Measurements from ENCODE around the gene C14orf132. TPM values are rescaled to one million over a fixed set of nuclear protein-coding genes. Genes with fewer than 3 reads are reported as not detected.

Gene C14orf132
- total RNA-seq, 2 experiments from 2014 or later, result 1.2 to 1.5 TPM

DNA sequence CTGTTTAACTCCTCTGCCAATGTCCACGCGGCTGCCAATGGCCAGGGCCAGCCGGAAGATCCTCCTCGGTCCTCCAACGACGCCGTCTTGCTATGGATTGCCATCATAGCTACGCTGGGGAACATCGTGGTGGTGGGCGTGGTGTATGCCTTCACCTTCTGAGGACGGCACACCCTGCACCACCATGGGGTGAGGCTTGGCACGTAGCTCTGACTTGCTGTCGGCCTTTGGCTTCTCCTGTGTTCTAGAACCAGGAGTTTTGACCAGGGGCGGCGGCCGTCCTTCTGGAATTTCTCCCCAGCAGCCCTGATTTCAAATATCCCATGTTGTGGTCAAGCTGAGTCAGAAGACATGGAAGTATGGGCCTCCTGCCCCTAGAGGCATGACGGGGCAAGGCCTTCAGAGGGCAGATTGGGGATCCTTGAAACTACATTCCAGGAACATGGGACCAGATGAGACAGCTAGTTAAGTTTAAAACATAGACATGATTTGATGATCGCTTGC is 47.5 kb downstream of the C14orf132 start:
- no peaks in the 10 kb centered on the region for H3K4me1 Mint-ChIP-seq
- no peaks in the 10 kb centered on the region for H3K27me3 Mint-ChIP-seq
- ChIA-PET POLR2A (no interaction called here), CTCF (no interaction called here)
- H3K9me3 Mint-ChIP-seq, result no peaks in the 10 kb centered on the region
- H3K36me3 Mint-ChIP-seq (ENCODE audit: low read depth), result no peaks in the 10 kb centered on the region
- no peak overlapping the region for H3K27ac Mint-ChIP-seq
- no peak overlapping the region for H3K4me3 Mint-ChIP-seq
- DNase-seq, result no peak

DNA sequence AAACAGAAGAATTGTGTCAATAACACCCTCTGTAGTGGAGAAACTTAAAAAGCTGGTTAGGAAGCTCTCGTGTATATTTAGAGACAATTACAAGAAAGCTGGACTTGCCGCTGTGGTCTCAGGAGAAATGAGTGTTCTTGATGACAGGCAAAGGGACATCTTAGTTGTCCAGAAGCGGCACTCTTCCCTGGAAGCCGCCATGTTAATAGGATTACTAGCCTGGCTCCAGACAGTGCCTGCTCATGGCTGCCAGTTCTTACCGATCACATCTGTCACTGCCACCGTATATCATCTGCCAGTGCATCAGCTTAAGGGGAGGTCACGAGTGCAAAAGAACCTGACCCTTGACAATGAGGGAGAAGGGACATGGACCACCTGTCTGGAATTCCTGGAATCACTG is 48.9 kb downstream of the C14orf132 start:
- no peaks in the 10 kb centered on the region for H3K4me1 Mint-ChIP-seq
- no peak overlapping the region for H3K27ac Mint-ChIP-seq
- DNase-seq, result no peak
- CTCF ChIA-PET, result no interaction called here
- H3K4me3 Mint-ChIP-seq, result no peak overlapping the region
- H3K9me3 Mint-ChIP-seq, result no peaks in the 10 kb centered on the region
- POLR2A ChIA-PET, result no interaction called here
- H3K36me3 Mint-ChIP-seq (ENCODE audit: low read depth), result no peaks in the 10 kb centered on the region
- no peaks in the 10 kb centered on the region for H3K27me3 Mint-ChIP-seq

DNA sequence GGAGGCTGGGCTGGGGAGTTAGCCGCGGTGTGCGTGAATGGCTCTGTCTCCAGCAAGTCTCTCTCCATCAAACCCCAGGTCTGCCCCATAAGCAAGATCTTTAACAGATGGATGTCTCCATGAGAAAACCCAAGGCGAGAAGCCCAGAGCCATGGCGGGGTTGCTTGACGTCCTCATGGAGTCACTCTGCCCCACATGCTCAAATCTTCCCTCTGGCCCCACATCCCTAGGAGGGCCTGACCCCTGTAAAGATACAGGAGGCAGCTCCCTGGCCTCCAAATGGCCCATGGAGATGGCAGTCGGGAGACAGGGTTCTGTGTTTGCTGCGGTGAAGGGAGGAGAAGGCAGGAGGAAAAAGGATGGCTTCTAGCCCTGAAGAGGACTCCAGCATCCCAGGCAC is 49.3 kb downstream of the C14orf132 start:
- no peaks in the 10 kb centered on the region for H3K36me3 Mint-ChIP-seq (ENCODE audit: low read depth)
- POLR2A ChIA-PET, result no interaction called here
- H3K4me3 Mint-ChIP-seq, result no peak overlapping the region
- H3K9me3 Mint-ChIP-seq, result no peaks in the 10 kb centered on the region
- no peak for DNase-seq
- H3K27ac Mint-ChIP-seq, result no peak overlapping the region
- H3K4me1 Mint-ChIP-seq, result no peaks in the 10 kb centered on the region
- CTCF ChIA-PET, result no interaction called here
- H3K27me3 Mint-ChIP-seq, result no peaks in the 10 kb centered on the region

DNA sequence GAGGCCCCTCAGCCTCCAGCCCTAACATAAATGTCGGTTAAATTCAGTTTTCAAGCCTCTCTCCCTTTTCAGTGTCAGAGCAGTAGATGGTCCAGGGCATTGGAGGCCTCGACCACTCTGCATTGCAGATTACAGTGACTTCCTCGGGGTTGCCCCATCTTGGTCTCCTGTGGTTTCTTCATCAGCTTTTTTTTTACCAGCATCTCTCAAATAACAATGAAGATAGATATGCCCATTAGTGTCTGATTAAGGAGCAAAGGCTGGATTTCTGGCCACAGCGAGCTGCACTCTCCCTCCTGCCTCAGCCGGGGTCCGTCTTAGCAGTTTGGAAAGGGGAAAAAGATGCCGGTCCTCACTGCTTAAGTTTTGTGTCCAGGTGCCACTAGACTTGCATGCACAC is 49.7 kb downstream of the C14orf132 start:
- POLR2A ChIA-PET, result no interaction called here
- H3K9me3 Mint-ChIP-seq, result no peaks in the 10 kb centered on the region
- DNase-seq, result no peak
- CTCF ChIA-PET, result no interaction called here
- no peaks in the 10 kb centered on the region for H3K36me3 Mint-ChIP-seq (ENCODE audit: low read depth)
- H3K27ac Mint-ChIP-seq, result no peak overlapping the region
- H3K27me3 Mint-ChIP-seq, result no peaks in the 10 kb centered on the region
- H3K4me3 Mint-ChIP-seq, result no peak overlapping the region
- H3K4me1 Mint-ChIP-seq, result no peaks in the 10 kb centered on the region

DNA sequence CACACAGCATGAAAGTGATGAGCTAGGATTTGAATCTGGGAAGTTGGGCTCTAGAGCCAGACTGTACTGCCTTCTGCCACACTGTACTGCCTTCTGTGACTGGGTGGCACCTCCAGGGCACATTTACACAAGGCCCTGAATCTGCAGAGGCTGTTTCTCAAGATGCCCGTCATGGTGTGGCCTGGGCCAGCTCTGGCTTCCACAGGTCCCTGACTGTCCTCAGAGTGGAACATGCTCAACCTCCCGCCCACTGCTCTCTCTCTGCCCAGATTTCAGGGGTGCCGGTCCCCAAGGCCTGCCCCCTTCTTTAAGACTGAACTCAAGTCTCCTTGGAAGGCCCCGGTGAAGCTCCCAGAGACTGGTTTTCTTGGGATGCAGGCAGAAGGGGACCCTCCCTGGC is 50.2 kb downstream of the C14orf132 start:
- DNase-seq, result no peak
- Mint-ChIP-seq H3K27ac (no peak overlapping the region), H3K4me3 (no peak overlapping the region), H3K27me3 (no peaks in the 10 kb centered on the region), H3K9me3 (no peaks in the 10 kb centered on the region), H3K36me3 (ENCODE audit: low read depth) (no peaks in the 10 kb centered on the region), H3K4me1 (no peaks in the 10 kb centered on the region)
- CTCF ChIA-PET, result interaction anchor here (0.8 kb wide), 1 partner anchor 315 kb away, joined by 3 read pairs; no protein-coding TSS in a partner anchor
- POLR2A ChIA-PET, result no interaction called here

DNA sequence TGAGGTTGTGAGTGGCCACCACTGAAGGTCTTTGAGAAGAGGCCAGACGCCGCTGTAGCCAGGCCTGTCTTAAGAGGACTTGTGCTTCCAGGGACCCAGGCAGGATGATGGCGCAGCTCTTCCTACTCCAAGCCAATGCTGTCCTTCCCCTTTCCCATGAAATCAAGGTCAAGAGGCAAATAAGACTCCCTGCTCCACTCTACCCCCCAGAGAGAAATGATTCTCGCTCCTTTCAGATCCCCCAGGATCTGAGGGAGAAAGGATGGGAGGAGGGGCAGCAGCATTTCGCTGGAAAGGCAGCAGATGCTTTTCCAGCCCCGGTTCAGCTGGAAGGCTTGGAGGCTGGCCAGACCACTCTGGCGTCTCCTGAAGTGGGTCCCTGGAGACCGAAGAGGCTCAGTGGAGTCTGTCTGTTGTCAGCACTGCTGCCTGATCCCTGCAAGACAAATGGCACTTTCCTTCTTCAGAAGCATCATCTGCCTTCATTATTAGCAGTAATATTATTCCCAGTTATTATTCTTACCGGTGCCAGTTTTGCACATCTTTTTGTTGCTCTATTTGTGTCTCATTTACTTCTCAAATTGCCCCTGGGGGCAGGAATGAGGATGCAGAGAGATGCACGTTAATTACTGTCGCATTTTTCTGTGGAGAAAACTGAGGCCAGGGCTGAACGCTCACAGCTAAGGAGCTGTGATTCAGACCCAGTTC is 51.4 kb downstream of the C14orf132 start:
- POLR2A ChIA-PET, result no interaction called here
- Mint-ChIP-seq H3K9me3 (no peaks in the 10 kb centered on the region), H3K4me1 (no peaks in the 10 kb centered on the region), H3K36me3 (ENCODE audit: low read depth) (no peaks in the 10 kb centered on the region), H3K27ac (no peak overlapping the region), H3K4me3 (no peak overlapping the region), H3K27me3 (no peaks in the 10 kb centered on the region)
- no peak for DNase-seq
- CTCF ChIA-PET, result no interaction called here

DNA sequence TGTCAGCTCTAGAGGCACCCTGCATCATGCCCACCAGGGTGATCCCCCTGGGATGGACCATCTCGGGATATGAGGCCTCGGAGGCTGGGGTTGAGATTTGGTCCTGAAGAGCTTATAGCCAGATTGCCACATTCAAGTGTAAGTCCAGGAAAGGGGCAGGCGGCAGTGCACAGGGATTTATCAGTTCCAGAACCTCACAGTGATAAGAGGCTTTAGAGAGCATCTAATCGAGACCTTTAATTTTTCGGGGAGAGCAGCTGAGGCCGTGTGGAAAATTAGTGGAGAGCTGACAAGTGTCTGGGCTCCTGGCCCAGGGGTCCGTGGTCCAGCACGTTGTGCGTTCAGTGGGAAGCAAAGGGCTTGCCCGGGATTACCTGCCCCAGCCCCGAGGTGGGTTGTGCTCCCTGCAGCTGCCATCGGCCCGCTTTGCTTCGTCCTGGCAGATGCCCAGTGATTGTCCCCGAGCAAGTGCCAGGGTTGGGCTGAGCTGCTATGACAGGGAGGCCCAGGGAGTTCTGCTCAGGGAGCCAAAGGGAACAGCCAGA is 52.1 kb downstream of the C14orf132 start:
- no peak for DNase-seq
- Mint-ChIP-seq H3K27me3 (no peaks in the 10 kb centered on the region), H3K4me3 (no peak overlapping the region)

DNA sequence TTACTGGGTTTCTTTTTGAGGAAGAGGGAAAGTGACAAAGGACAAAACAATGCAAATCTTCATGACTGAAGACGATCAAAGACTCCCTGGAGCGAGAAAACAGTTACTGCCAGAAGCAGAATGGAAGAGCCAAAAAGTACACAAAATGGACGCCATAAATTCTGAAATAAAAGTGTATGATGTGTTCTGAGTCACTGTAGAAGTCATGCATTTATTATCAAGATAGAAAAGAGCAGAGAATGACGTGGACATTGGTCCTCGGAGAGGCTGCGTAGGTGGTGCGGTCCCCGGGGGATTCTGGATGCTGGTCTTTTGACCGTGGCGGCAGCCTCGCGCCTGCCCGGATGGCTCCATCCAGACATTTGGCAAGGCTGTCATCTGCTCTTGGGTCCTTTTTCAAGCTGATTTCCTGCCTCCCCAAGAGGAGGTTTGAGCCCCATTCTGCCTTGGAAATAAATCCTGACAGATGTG is 52.8 kb downstream of the C14orf132 start:
- no peaks in the 10 kb centered on the region for H3K9me3 Mint-ChIP-seq
- ChIA-PET CTCF (no interaction called here), POLR2A (no interaction called here)
- no peak overlapping the region for H3K27ac Mint-ChIP-seq
- no peaks in the 10 kb centered on the region for H3K36me3 Mint-ChIP-seq (ENCODE audit: low read depth)
- DNase-seq, result no peak
- H3K27me3 Mint-ChIP-seq, result no peaks in the 10 kb centered on the region
- H3K4me1 Mint-ChIP-seq, result peaks cover 3% of the 10 kb centered on the region
- H3K4me3 Mint-ChIP-seq, result no peak overlapping the region

More for the DNA sequence above, 52.1 kb downstream of the C14orf132 start:
- peaks cover under 1% of the 10 kb centered on the region for H3K4me1 Mint-ChIP-seq
- ChIA-PET CTCF (interaction anchor here (0.6 kb wide), 1 partner anchor 57 kb away, joined by 3 read pairs; no protein-coding TSS in a partner anchor), POLR2A (no interaction called here)
- no peaks in the 10 kb centered on the region for H3K36me3 Mint-ChIP-seq (ENCODE audit: low read depth)
- H3K27ac Mint-ChIP-seq, result no peak overlapping the region
- no peaks in the 10 kb centered on the region for H3K9me3 Mint-ChIP-seq

DNA sequence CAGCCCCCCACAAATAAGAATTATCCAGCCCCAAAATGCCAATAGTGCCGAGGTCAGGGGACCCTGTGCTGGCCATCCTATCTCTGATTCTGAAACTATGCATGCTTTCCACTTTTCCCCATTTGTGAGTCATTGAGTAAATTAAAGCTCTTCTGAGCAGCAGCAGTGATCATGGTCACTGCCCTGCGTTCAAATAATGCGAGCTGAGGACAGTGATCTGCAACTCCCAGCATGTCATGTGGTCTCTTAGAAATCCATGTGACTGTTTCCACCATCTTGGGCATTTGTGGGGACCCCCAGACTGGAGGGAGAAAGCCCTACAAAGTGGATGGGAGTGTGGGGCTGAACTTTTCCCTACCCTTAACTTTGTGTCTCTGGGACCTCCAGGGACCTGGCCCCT is 53.8 kb downstream of the C14orf132 start:
- ChIA-PET CTCF (interaction anchor here (1.2 kb wide), 1 partner anchor 67 kb away, joined by 3 read pairs; no protein-coding TSS in a partner anchor), POLR2A (no interaction called here)
- DNase-seq, result no peak
- Mint-ChIP-seq H3K27ac (no peak overlapping the region), H3K36me3 (ENCODE audit: low read depth) (no peaks in the 10 kb centered on the region), H3K4me1 (peaks cover 3% of the 10 kb centered on the region), H3K27me3 (no peaks in the 10 kb centered on the region), H3K4me3 (no peak overlapping the region), H3K9me3 (no peaks in the 10 kb centered on the region)

DNA sequence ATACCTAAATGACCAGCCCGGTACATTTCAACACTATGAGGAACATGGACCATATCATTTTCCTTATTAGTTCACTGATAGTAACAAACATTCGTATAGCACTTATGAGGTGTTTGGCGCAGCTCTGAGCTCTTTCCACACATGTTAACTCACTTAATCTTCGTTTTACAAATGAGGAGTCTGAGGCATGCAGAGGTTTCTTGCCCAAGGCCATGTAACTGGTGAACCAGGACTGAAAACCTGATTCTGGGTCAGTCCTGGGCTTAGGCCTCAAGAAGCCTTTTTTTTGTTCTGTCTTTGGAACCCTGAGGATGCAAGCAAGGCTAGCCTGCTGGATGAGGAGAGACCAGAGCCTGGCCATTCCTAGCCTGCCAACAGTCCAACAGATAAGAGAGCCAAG is 55.0 kb downstream of the C14orf132 start:
- CTCF ChIA-PET, result no interaction called here
- DNase-seq, result no peak
- no peaks in the 10 kb centered on the region for H3K36me3 Mint-ChIP-seq (ENCODE audit: low read depth)
- H3K9me3 Mint-ChIP-seq, result no peaks in the 10 kb centered on the region
- H3K4me3 Mint-ChIP-seq, result no peak overlapping the region
- peaks cover 3% of the 10 kb centered on the region for H3K4me1 Mint-ChIP-seq
- no peaks in the 10 kb centered on the region for H3K27me3 Mint-ChIP-seq
- POLR2A ChIA-PET, result no interaction called here
- H3K27ac Mint-ChIP-seq, result no peak overlapping the region

DNA sequence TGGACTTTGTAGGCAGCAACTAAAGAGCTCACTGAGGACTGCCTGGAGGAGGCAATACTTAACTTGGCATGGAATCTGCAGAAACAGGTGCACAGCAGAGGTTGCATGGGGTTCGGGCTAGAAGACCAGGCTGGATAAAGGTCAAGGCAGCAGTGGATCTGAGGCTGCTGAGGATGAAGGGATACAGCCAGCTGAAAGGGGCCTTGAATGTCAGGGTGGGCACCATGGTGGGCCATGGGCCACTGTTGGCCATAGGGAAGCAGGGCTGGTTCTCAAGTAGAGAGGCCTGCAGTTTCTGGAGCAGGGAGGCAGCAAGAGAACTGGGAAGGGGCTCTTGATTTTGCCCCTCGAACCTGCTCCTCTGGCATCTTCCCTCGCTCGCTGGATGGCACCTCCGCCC is 55.5 kb downstream of the C14orf132 start:
- peaks cover 3% of the 10 kb centered on the region for H3K4me1 Mint-ChIP-seq
- H3K27ac Mint-ChIP-seq, result no peak overlapping the region
- H3K36me3 Mint-ChIP-seq (ENCODE audit: low read depth), result no peaks in the 10 kb centered on the region
- POLR2A ChIA-PET, result no interaction called here
- no peaks in the 10 kb centered on the region for H3K27me3 Mint-ChIP-seq
- no peak overlapping the region for H3K4me3 Mint-ChIP-seq
- no peak for DNase-seq
- CTCF ChIA-PET, result no interaction called here
- H3K9me3 Mint-ChIP-seq, result no peaks in the 10 kb centered on the region

DNA sequence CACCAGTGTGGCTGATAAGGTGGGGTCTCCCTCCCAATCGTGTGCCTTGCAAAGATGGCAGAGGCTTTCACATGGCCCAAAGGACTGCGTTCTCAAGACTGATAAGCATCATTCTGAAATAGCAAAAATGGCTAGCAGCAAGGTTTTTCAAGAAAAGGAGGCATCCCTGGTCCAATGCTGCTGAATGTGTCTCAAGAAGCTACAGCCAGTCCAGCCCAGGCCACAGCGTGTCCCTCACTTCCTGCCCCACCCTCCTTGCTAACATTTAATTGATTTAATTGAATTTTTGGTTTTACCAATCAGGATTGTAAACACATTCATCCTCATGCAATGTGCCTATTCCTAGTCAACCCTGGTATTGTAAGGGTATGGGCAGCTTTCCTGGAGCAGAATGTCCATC is 55.9 kb downstream of the C14orf132 start:
- Mint-ChIP-seq H3K36me3 (ENCODE audit: low read depth) (no peaks in the 10 kb centered on the region), H3K4me1 (peaks cover 3% of the 10 kb centered on the region), H3K27me3 (no peaks in the 10 kb centered on the region), H3K27ac (no peak overlapping the region), H3K4me3 (no peak overlapping the region), H3K9me3 (no peaks in the 10 kb centered on the region)
- POLR2A ChIA-PET, result no interaction called here
- CTCF ChIA-PET, result no interaction called here
- no peak for DNase-seq

DNA sequence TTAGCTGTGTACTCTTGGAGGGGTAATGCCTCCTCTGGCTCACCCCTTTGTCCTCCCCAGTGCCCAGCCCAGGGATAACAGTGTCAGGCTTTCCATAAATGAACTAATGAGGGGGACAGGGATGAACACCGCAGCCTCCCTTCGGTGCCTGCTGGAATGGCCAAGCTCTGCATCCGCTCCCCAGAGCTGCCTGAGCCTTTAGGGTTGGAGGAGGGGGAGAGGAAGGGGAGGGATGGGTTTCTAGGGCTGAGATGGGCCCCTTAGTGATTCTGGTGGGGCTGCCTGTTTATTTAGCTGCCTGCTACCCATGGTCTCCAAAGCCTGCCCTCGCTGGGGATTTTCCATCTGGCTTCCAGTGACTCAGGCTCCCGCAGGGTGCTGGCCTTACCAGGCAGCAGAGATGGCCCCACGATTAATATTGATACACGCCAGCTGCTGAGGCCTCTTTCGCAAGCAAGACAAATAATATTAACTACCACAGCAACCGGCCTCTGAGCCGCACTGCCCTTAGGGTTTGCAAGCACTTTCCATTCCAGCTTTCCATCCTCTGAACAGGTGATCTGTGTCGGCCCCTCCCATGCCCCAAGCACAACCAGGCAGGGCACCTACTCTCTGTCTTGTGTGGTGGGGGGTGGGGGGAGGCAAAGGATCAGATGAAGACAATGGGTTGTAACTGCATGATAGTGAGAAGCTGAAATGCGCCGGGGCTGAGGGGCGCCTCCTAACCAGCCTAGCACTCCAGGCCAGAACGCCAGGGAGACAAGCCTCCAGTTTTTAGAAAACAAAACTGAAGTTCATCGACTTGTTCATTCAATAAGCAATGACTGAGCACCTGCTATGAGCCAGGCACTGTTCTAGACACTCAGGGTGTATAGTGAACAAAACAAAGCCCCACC is 56.7 kb downstream of the C14orf132 start:
- Mint-ChIP-seq H3K27ac (no peak overlapping the region), H3K9me3 (no peaks in the 10 kb centered on the region), H3K4me1 (peaks cover 3% of the 10 kb centered on the region), H3K27me3 (no peaks in the 10 kb centered on the region), H3K36me3 (ENCODE audit: low read depth) (no peaks in the 10 kb centered on the region), H3K4me3 (no peak overlapping the region)
- DNase-seq, result no peak
- ChIA-PET POLR2A (no interaction called here), CTCF (no interaction called here)

All from activated CD4-positive, alpha-beta T cell treated with anti-CD3 and anti-CD28 coated beads, Interleukin-2, amount 10 ng/mL, durations not matched to agents 7 days and 5 days (primary cell).